ENCODE results near the gene CCDC175.
A peak's percentile ranks its signal among the peaks of the same experiment; 100 is the strongest.

The CCDC175 gene

GRCh38 chr14:59576332-59577294, at the start of gene CCDC175:
CCDC175 (minus strand) TSS chr14:59576812; CDS start chr14:59576775, 37 bp downstream.
- DNase-seq = peak; percentile 91

GRCh38 chr14:59622631-59623030, 46.0 kb upstream of the CCDC175 start:
- DNase-seq = no peak

GRCh38 chr14:59619061-59619460, 42.4 kb upstream of the CCDC175 start:
- no peak for DNase-seq

- DNase-seq = no peak
Observed at GRCh38 chr14:59601056-59601455, 24.4 kb upstream of the CCDC175 start.

- DNase-seq = no peak
Observed at GRCh38 chr14:59600211-59600945, 23.8 kb upstream of the CCDC175 start.

GRCh38 chr14:59595071-59595470, 18.5 kb upstream of the CCDC175 start:
- no peak for DNase-seq

GRCh38 chr14:59591641-59592370, 15.2 kb upstream of the CCDC175 start:
- DNase-seq = no peak

GRCh38 chr14:59588101-59588500, 11.5 kb upstream of the CCDC175 start:
- DNase-seq = no peak

- DNase-seq = no peak
Observed at GRCh38 chr14:59585891-59586554, 9.4 kb upstream of the CCDC175 start.

- no peak for DNase-seq
Observed at GRCh38 chr14:59583755-59584154, 7.1 kb upstream of the CCDC175 start.

- peak; percentile 8 for DNase-seq
Observed at GRCh38 chr14:59582845-59583509, 6.4 kb upstream of the CCDC175 start.

- DNase-seq = no peak
Observed at GRCh38 chr14:59582161-59582560, 5.5 kb upstream of the CCDC175 start.

GRCh38 chr14:59580911-59581310, 4.3 kb upstream of the CCDC175 start:
- no peak for DNase-seq

- DNase-seq = no peak
Observed at GRCh38 chr14:59570122-59570521, 6.5 kb downstream of the CCDC175 start.

GRCh38 chr14:59566725-59567124, 9.9 kb downstream of the CCDC175 start:
- no peak for DNase-seq

GRCh38 chr14:59566296-59566695, 10.3 kb downstream of the CCDC175 start:
- no peak for DNase-seq

GRCh38 chr14:59565087-59565486, 11.5 kb downstream of the CCDC175 start:
- DNase-seq = no peak

- no peak for DNase-seq
Observed at GRCh38 chr14:59564366-59564765, 12.2 kb downstream of the CCDC175 start.

GRCh38 chr14:59547310-59547709, 29.3 kb downstream of the CCDC175 start:
- no peak for DNase-seq

- no peak for DNase-seq
Observed at GRCh38 chr14:59543873-59544272, 32.7 kb downstream of the CCDC175 start.

- DNase-seq = no peak
Observed at GRCh38 chr14:59541731-59542130, 34.9 kb downstream of the CCDC175 start.

- DNase-seq = no peak
Observed at GRCh38 chr14:59540852-59541251, 35.8 kb downstream of the CCDC175 start.
